Measurements from ENCODE around the gene IGSF21.

IGSF21 gene

DNA sequence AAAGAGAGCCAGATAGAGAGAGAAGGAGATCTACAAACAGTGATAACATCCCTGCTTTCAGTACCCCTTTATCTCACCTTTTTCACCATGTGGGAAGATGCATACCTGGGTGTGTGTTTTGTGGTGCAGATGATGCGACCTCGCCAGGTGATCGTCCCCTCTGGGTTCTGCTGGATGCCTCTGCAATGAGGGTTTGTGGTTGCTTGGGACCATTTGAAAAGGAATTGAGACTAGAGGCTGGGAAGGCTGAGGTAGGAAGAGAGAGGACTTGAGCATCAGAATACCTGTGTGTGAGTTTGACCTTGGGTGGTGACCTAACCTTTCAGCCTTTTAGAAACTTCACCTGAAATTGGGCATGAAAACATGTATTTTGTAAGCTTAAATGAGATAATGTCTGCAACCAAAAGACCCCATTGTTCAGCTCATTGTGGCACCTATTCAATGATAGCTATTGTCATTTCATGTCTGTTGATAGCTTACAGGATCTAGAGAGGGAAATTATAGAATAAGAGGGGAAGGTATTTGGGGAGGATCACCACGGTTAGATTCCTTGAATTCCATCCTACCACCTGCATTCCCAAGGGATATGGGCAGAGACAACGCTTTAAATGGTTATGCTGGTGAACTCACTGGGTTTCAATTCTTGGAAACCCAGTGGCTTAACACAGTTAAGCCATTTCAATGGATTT, 125.7 kb downstream of the IGSF21 start:
- DNase-seq, result no peak

DNA sequence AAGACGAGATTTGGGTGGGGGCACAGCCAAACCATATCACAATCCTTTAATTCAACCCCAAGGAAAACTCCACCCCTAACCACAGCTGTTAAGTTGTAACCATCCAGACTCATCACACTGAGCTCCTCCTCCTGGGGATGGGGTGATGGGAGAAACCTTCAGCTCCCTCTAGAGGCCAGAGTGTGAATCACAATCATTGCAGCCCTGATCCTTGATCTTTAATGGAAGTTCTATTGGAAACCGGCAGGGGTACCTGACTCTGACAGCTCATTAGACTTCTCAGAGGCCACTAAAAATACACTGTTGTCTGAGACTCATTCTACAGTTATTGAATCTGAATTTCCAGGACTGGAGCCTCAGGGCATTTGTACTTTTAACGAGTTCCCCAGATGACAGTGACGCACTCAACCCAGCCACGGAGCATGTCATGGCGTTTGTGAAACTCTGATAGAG, 127.2 kb downstream of the IGSF21 start:
- DNase-seq, result no peak

DNA sequence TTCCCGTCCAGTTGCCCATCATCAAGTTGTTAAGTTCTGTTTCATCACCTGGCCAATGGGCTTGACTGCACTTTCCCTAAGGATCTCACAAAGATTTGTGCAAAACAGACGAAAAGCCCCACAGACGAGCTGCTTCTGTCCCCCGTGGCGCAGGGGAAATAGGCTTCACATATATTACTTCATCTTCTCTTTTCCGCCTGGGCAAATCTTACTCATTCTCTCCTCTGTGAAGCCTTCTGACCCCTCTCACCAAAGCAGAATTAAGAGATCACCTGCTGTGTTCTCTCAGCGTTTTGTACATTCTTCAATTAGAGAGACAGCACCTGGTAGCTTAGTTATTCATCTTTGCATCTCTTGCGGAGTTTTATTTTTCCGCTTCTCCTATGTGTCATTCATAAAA, 129.8 kb downstream of the IGSF21 start:
- DNase-seq, result no peak

DNA sequence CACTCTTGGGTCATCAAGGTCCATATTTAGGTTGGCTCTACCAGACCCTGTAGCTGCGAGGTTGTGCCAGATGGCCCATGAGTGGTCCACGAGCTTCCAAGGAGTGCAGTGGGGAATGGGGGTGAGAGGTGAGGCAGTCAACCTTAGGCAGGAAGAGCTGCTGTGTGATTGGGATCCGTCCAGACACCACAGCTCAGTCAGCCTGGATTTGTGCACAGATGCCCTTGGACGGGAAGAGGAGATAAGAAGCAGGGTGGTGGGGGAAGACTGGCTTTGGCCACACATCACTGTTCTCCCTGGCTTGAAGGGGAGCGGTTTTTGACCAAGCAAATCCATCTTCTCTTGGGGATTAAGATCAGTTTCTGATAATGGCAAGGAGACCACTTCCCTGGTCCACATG, 130.6 kb downstream of the IGSF21 start:
- DNase-seq, result no peak

DNA sequence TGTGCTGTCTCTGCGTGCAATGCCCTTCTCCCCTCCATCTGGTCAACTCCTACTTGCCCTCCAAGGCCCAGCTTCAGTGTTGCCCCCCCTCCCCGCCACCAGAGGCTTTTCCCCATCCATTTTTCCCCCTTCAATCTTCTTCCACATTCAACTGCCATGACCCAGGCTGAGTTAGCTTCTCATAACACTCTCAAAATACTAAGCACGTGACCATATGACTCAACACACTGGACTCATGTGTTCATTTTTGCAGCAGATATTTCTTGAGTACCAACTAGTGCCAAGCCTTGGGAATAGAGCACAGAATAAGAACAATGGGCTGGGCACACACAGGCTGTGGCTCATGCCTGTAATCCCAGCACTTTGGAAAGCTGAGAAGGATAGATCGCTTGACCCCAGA, 132.1 kb downstream of the IGSF21 start:
- DNase-seq, result no peak

DNA sequence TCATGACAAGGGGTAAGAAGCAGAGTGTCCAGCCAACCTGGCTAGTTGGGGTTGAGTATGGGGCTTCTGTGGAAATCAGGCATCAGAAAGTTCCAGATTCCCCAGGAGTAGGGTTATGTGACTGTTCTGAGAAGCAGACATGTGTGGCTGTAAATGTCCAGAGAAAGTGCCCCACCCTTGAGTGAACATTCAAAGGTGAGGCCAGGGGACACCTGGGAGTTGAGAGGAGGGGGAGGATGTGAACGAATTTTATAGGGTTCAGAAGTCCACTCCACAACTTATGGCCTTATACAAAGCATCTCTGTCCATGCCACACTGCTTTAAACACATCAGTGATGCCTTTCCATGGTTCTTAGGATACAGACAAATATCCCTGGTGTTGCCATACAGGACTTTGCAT, 133.3 kb downstream of the IGSF21 start:
- DNase-seq, result no peak

DNA sequence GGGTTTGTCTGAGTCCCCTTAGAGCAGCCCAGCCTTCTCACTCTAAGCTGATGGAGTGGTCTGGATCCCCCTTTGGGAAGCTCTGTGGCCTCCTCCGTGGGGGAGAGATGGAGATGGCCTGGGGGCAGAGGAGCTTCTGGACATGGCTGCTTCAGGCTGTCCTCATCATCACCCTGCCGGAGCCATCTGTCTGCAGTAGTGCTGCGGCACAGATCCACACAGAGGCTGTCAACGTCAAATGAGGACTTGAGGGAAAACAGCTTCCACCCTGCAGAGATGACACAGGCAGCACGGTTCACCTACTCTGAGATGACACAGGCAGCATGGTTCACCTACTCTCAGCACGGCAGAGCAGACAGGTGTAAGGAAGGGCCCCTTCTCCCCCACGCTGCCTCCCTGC, 134.3 kb downstream of the IGSF21 start:
- no peak for DNase-seq

DNA sequence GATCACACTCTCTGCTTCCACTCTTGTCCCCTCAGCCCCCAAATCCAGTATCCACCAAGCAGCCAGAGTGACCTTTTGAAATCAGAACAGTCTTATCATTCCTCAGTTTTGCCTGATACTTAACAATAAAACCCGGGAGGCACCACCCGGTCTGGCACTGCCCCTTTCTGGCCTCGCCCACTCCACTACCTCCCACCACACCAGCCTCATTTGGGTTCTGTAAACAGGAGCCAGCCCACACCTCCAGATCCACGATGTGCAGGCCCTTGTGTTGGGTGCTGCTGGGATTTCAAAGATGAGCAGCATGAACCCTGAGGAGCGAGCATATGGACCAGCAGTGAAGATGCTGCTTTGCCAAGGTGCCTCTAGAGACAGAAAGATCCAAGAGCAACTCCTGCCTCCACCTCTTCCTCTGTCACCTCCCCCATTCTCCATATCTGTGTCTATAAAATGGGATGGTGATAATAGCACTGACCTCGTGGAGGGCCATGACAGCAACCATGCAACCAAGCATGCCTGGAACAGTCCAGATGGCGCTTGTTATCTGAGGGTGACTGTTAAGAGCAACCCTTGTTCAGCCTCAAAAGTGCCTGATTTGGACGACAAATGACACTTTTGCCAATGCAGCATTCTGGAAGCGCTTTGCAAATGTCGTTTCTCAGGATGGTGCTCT, 136.0 kb downstream of the IGSF21 start:
- DNase-seq, result no peak

DNA sequence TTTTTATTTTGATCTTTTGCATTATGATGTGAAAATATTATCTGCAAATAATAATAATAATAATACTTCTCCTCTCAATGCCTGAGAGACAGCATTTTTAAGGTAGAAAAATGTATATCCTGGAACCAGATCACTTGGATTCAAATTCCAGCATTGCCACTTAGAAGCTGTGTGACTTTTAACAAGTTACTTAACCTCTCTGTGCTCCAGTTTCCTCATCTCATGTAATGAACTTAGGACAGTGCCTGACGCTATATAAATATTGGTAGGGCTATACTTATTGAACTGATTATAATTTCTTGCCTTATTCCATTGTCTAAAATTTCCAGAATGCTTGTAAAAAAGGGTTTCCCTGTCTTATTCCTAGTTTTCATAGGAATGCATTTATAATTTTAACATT, 137.2 kb downstream of the IGSF21 start:
- DNase-seq, result no peak

DNA sequence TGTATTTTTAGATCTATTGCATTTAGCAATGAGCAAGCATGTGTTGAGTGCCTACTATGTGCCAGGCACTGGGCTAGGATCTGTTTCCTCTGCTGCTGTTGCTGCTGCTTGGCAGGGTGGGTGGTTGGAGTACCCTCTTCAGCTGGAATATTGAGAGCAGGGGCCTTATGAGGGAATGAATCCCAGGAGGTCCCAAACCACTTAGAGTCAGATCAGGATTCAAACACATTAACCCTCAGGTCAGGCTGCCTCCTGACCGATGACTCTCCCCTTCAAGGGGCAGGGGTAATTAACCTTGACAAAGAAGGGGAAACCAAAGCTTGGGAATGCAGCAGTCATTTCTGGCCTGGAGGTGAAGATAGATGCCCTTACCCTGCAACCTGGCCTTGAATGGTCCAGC, 138.0 kb downstream of the IGSF21 start:
- no peak for DNase-seq

DNA sequence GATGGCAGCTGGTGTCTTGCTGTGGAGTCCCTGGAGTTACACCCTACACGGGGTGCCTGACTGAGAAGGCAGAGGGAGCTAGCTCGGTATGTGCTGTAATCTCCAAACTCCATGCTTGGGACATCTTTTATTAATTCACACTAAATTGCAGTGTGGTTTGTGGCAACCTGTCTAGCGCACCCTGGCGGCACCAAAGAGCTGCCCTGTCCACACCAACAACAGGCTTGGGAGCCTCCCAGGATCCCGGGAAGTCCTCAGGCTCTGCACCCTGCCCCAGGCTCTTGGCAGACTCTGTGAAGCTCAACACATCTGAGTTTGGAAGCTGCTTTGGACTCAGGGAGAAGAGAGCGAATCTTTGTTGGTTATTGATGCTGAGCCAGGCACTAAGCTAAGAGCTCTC, 138.9 kb downstream of the IGSF21 start:
- DNase-seq, result no peak

DNA sequence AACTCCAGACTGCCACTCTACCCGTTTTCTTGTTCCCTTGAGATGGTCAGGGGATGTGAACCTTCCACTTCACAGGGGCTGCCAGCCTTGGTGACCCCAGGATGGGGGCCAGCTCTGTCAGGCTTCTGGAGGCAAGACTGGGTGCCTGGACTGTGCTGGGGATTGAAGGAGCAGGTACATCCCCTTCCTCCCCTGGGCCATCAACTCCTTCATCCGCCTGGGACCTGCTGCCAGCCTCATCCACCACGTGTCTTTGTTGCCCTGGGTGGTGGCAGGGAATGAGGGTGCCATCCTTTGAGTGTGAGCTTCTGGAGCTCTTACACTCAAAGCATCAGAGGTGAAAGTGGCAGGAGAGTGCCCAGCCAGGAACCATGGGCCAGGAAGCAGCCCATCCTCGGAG, 139.6 kb downstream of the IGSF21 start:
- no peak for DNase-seq

DNA sequence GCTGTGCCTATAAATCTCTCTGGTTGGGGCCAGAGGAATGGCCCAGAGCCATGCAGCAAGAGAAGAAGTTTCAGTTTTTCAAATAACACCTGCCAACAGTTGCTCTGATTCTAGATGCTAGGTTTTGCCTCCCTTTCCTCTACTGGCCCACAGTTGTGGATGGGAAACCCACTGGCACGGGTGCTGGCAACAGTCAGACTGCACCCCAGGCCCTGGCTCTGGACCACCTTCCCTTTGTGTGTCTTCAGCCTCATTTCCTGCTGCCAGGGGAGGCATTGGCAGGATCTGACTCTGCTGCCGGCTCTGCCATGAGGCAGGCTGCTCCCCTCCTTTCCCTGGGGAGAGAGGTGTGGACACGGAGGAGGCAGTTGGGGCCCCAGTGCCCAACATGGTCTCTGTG, 142.0 kb downstream of the IGSF21 start:
- no peak for DNase-seq

DNA sequence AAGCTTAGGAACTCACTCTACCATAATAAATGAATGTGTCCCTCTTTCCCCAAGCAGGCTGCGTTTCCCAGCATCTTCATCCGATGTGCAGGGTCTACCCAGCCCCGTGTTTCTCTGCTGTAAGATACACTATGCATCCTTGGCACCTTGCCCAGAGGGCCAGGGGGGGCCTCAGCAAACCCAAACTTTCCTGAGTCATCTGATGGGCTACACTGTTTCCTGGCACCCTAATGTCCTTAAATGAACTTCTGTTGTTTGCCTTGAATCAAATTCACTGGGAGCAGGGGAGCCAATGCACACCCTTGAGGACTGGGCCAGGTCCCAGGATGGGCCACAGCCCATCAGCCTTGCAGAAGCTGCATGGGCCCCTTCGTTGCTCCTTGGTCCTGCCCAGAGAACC, 145.5 kb downstream of the IGSF21 start:
- no peak for DNase-seq

DNA sequence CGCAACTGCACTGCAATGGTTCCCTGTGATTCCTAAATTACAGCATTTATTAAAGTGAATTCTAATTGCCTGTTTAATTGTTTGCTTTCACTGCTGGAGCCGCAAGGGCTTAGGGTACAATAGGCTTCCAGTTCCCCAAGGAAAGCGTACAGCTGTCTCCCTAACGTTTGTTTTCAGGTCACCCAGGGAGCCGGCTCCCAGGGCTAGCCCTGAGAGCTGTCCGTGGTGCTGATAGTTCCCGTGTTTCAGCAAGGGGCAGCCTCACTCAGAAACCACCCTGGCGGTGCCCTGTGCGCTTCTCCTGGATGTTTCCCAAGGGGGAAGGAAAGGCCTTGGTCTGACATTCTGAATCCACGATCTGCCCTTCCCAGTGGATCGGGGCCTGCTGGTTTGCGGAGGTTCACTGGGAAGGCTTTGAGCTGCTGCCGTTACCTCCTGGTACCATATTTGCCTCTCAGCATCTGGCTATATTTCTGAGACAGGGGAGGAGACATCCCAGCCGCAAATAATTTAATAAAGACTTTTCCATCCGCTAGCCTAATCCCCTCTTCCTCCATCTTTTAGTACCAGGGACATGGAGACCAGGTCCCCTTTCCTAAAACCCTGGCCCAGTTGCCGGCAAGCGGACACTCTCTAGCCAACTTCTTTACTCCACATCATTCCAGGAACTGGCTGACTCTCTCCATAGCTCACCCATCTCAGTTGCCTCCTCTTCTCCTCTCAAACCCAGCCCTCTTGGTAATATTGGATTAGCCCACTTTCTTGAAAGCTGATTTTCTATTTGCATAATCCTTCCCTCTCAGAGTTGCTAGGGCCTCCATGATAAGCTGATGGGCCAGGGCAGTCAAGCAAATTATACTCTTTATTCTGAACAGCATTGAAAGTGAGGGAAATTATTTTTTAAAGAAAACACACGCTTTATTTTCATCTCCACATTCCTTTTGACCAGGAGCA, 149.0 kb downstream of the IGSF21 start:
- no peak for DNase-seq

DNA sequence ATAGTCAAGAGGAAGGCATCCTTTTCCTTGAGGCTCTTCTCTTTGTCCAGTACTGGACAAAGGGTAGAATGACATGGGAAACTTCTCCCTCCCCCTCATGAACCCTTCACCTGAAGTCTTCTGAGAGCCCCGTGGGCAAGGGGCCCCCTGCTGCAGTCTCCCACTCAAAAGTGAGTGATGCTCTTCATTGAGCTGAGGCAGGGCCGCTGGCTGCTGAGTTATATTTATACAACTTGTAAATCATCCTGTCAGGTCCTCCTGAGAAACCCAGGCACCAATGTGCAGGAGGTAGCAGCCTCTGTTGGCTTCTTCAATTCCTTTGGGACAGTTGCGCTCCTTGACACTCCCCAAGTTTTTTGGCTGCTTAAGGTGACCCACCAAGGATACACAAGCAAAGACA, 150.2 kb downstream of the IGSF21 start:
- no peak for DNase-seq

DNA sequence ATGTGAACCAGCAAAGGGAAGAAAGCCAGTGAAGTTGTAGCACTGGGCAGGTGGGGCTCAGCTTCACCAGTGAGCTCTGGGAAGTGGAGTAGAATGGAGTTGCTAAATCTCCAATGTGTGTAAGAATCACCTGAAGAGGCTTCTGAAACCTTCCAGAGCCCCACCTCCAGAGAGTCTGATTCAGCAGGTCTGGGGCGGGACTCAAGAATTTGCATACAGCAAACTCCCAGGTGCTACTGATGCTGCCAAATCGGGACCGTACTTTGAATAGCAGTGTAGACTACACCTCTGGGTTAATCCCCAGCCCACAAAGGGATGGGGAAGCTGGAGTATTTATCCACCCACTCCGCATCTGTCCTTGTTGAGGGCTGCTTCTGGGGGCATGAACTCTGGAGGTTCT, 154.3 kb downstream of the IGSF21 start:
- no peak for DNase-seq

DNA sequence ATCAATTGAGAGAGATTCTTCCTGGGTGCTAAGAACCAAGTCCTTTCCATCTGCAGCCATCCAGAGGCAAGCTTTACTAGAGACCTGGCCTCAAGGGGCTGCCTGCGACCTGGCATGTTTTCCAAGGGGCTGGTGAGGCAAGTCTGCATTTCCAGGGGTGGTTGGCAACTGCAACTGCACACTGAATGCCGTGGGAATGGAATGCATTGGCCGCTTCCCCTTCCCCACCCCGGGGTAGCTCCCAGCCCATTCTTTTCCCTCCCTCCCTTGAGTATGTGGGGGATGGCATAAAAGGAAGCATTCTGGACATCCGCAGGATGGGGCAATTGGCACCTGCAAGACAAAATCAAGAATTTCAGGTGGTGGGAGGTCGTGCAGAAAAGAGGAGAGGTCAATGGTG, 155.1 kb downstream of the IGSF21 start:
- no peak for DNase-seq

DNA sequence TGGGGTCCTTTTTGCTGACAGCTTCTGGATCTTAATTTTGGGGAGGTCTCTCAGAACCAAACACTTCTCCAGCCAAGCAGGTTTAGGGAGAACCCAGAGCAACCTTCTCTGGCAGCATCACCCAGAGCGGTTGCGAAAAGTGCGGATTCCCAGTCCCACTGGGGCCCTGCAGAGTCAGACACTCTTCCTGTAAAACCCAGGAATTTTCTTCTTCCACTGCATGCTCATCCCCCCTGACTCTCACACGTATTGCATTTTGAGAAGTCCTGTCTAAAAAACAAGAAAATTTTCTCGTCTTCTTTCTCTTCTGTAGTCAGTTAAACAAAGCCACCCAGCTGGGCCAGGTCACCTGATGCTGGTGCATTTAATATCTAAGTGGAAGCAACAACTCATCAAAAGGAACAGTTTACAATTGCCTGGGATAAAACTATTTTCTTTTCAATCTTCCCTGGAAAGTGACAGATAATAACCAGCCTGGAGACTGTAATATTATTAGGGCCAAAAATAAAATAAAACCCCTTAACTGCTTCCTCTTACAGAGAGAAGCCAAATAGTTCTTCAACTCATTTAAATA, 156.0 kb downstream of the IGSF21 start:
- no peak for DNase-seq

DNA sequence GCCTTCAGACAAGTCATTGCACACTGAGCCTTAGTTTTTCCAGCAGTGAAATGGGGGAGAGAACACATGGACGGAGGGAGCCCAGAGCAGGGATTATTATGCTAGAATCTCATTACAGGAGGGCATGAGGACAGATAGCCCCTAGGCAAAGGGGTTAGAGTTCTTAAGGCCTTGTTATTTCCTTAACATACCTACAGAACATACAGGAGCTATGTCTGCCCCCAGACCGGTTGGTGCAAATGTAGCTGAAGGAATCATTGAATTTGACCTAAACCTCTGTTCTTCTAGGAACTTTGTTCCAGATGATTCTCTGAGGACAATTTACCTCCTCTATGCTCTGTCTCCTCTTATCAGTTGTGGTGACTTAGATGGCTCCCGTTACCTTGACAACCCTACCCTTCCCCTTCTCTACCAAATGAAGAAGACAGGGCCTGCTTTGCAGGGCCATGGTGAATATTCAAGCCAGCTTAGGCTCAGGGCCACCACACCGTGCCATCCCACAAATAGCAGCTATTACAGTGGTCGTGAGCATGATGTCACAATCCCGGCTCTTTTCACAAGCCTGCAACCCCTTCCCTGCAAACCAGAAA, 156.9 kb downstream of the IGSF21 start:
- DNase-seq, result no peak

DNA sequence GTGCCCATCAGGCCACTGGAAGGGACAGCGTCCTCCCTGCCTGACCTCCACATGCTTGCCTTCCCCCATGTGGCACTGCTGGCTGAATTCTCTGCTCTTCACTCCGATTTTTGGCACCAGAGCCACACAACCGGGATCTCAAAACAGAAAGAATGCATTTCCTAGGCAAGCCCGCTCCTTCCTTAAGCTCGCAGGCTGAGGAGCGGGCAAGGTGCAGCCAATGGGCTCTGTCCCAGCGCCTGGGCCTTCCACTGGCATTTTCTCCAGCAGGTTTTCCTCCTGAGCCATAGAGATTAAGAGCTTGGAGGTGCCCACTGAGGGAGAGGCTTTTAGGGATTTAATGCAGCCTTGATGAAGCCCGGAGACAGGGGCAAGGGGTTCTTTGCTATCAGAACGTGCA, 158.0 kb downstream of the IGSF21 start:
- DNase-seq, result no peak

DNA sequence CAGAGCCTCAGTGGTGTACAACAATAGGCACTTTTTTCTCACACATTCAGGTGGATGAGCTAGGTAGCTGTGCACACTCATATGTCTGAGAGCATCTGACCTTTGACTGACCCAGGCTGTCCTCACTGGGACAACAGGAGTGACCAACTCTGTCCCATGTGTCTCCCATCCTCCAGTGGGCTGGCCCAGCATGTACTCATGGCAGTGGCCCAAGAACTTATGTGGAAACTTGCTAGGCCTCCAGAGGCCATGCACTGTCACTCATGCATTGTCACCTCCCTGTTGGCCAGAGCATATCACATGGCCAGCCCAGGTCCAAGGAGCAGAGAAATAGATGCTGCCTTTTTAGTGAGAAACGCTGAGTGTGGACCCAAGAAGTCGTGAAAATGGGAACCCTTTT, 158.8 kb downstream of the IGSF21 start:
- no peak for DNase-seq

DNA sequence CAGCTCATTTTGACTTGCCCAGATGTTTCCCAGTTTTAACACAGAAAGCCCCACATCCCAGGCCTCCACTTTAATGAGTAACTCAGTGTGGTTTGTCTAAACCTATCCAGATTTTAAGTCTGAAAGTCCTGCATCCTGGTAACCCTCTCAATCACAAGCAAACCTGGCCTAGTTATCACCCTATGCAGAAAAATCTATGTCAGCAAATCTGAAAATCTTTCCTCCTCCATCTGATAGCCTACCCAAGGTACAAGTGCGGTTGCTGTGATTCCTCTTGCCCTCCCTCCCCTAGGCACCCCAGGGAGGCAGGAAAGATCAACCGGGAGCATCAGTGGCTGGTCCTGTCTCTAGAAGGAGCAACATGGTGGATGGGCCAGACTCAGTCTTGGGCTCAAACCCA, 163.7 kb downstream of the IGSF21 start:
- no peak for DNase-seq
